Measurements from ENCODE around the gene NOP9.

NOP9 gene

DNA sequence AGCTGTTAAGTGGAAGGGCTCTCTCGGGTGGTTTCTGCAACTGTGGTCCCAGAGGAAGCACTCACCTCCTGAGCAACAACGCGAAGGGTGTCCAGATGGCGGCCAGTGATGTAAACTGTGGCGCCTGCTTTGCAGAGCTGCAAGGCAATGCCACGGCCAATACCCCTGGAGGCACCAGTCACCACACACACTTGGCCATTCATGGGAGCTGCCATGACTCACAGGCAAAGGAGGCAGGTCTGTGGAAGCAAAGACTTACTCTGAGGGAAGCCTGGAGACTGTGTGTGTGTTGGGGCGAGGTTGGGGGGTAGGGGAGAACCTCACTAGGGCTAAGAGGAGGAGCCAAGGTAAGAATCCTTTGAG lies 777 bp upstream of the NOP9 start:
- TF ChIP-seq, protein P1, sequence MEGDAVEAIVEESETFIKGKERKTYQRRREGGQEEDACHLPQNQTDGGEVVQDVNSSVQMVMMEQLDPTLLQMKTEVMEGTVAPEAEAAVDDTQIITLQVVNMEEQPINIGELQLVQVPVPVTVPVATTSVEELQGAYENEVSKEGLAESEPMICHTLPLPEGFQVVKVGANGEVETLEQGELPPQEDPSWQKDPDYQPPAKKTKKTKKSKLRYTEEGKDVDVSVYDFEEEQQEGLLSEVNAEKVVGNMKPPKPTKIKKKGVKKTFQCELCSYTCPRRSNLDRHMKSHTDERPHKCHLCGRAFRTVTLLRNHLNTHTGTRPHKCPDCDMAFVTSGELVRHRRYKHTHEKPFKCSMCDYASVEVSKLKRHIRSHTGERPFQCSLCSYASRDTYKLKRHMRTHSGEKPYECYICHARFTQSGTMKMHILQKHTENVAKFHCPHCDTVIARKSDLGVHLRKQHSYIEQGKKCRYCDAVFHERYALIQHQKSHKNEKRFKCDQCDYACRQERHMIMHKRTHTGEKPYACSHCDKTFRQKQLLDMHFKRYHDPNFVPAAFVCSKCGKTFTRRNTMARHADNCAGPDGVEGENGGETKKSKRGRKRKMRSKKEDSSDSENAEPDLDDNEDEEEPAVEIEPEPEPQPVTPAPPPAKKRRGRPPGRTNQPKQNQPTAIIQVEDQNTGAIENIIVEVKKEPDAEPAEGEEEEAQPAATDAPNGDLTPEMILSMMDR (IDR thresholded peaks at IDR 0.05; ENCODE audit: low read depth, low read length, poor library complexity, severe bottlenecking) = no peak
- TF ChIP-seq EZH2phosphoT487 (IDR thresholded peaks at IDR 0.05; ENCODE audit: borderline replicate concordance, low read length) = no peak
- peak overlapping the region; percentile 87 for H3K4me3 ChIP-seq (ENCODE audit: low read length)
- no peaks in the 10 kb centered on the region for H3K9me3 ChIP-seq (ENCODE audit: control insufficient read depth, insufficient read depth, low read length)
- 0 out of 2 replicates have a peak, but pooled peaks cover 3% of the 10 kb centered on the region for H3F3A ChIP-seq (ENCODE audit: control insufficient read depth, insufficient read depth)
- H3K4me1 ChIP-seq (ENCODE audit: control insufficient read depth, low read length) = peaks cover 32% of the 10 kb centered on the region
- no peaks in the 10 kb centered on the region for H3K9me2 ChIP-seq (replicated peaks; ENCODE audit: control insufficient read depth, low read length)
- H3K27me3 ChIP-seq (ENCODE audit: control insufficient read depth, low read length) = no peaks in the 10 kb centered on the region
- H3K4me2 ChIP-seq (ENCODE audit: low read length) = peak overlapping the region; percentile 72
- peaks cover 34% of the 10 kb centered on the region for H3K79me2 ChIP-seq (ENCODE audit: control insufficient read depth, low read length)
- H3K36me3 ChIP-seq (ENCODE audit: control insufficient read depth, low read length) = peaks cover 51% of the 10 kb centered on the region
- H3K27ac ChIP-seq (ENCODE audit: low read depth, low read length) = no peak overlapping the region
- H4K20me1 ChIP-seq (ENCODE audit: control insufficient read depth, insufficient read depth, low read depth, low read length) = no peaks in the 10 kb centered on the region; the same call in 1 of the 2 replicates

DNA sequence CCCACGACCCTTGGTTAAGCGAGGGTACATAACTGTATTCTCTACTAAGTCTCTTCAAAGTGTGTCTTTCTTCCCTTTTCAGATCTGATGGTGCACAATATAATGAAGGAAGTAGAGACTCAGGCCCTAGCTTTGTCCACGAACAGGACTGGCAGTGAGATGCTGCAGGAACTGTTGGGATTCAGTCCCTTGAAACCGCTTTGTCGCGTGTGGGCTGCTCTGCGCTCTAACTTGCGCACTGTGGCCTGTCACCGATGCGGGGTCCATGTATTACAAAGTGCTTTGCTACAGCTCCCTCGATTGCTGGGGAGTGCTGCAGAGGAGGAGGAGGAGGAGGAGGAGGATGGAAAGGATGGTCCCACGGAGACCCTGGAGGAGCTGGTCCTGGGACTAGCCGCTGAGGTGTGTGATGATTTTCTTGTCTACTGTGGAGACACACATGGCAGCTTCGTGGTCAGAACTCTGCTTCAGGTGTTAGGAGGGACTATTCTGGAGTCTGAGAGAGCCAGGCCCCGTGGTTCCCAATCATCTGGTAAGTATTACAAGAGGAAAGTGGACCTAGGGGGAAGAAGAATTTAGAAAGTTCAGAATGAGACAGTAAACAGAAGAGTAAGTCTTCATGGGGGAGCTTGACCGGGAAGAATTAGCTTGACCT lies 803 bp downstream of the NOP9 start:
- no peaks in the 10 kb centered on the region for H3K27me3 ChIP-seq (ENCODE audit: control insufficient read depth, low read length)
- peak overlapping the region; percentile 87 for H3K4me3 ChIP-seq (ENCODE audit: low read length)
- no peaks in the 10 kb centered on the region for H3K9me3 ChIP-seq (ENCODE audit: control insufficient read depth, insufficient read depth, low read length)
- 0 out of 2 replicates have a peak, but pooled peaks cover 3% of the 10 kb centered on the region for H3F3A ChIP-seq (ENCODE audit: control insufficient read depth, insufficient read depth)
- H3K9me2 ChIP-seq (replicated peaks; ENCODE audit: control insufficient read depth, low read length) = no peaks in the 10 kb centered on the region
- peaks cover 34% of the 10 kb centered on the region for H3K79me2 ChIP-seq (ENCODE audit: control insufficient read depth, low read length)
- TF ChIP-seq, protein P1 (IDR thresholded peaks at IDR 0.05; ENCODE audit: low read depth, low read length, poor library complexity, severe bottlenecking) = no peak
- TF ChIP-seq EZH2phosphoT487 (IDR thresholded peaks at IDR 0.05; ENCODE audit: borderline replicate concordance, low read length) = no peak
- H3K4me1 ChIP-seq (ENCODE audit: control insufficient read depth, low read length) = peaks cover 32% of the 10 kb centered on the region
- peak overlapping the region; percentile 31; the same call in 1 of the 2 replicates for H3K27ac ChIP-seq (ENCODE audit: low read depth, low read length)
- H3K36me3 ChIP-seq (ENCODE audit: control insufficient read depth, low read length) = peaks cover 66% of the 10 kb centered on the region
- no peaks in the 10 kb centered on the region; the same call in 1 of the 2 replicates for H4K20me1 ChIP-seq (ENCODE audit: control insufficient read depth, insufficient read depth, low read depth, low read length)
- peak overlapping the region; percentile 72 for H3K4me2 ChIP-seq (ENCODE audit: low read length)

DNA sequence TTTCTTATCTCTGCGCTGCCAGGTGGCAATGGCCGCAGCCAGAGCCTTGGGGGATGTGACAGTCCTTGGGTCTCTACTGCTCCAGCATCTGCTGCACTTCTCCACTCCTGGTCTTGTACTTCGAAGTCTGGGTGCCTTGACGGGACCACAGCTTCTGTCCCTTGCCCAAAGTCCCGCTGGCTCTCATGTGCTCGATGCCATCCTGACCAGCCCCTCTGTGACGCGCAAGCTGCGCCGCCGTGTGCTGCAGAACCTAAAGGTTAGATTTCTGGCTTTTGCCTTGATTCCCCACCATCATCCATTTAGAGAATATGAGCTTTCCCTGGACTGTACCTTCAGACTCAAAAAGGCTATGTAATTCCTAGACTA lies 4.4 kb downstream of the NOP9 start:
- Histone ChIP-seq H3K27me3 (ENCODE audit: control insufficient read depth, low read length) (no peaks in the 10 kb centered on the region), H3K27ac (ENCODE audit: low read depth, low read length) (no peak overlapping the region), H3K79me2 (ENCODE audit: control insufficient read depth, low read length) (peaks cover 28% of the 10 kb centered on the region), H3K9me2 (replicated peaks; ENCODE audit: control insufficient read depth, low read length) (no peaks in the 10 kb centered on the region), H3K9me3 (ENCODE audit: control insufficient read depth, insufficient read depth, low read length) (no peaks in the 10 kb centered on the region), H3K36me3 (ENCODE audit: control insufficient read depth, low read length) (peaks cover 86% of the 10 kb centered on the region), H4K20me1 (ENCODE audit: control insufficient read depth, insufficient read depth, low read depth, low read length) (no peaks in the 10 kb centered on the region; the same call in 1 of the 2 replicates), H3K4me1 (ENCODE audit: control insufficient read depth, low read length) (peaks cover 15% of the 10 kb centered on the region), H3F3A (ENCODE audit: control insufficient read depth, insufficient read depth) (peaks cover 6% of the 10 kb centered on the region; the same call in 1 of the 2 replicates), H3K4me3 (ENCODE audit: low read length) (no peak overlapping the region), H3K4me2 (ENCODE audit: low read length) (no peak overlapping the region)
- TF ChIP-seq EZH2phosphoT487 (IDR thresholded peaks at IDR 0.05; ENCODE audit: borderline replicate concordance, low read length) = no peak
- TF ChIP-seq, protein P1 (IDR thresholded peaks at IDR 0.05; ENCODE audit: low read depth, low read length, poor library complexity, severe bottlenecking) = no peak
